Activated naive CD8-positive, alpha-beta T cell (primary cell): ENCODE measurements around the gene NPDC1.
"Not testable (repeated sequence)": the region's sequence is repeated elsewhere in the genome, so short reads cannot be mapped to it uniquely, and the experiment has no call there.

Experiments used
- H3K27ac Mint-ChIP-seq: one replicate; pipeline ENCODE4 v1.8.0; 2021; ENCODE audit warnings: mixed read lengths
- H3K27me3 Mint-ChIP-seq: one replicate; pipeline ENCODE4 v1.8.0; 2021; ENCODE audit warnings: mixed read lengths
- H3K36me3 Mint-ChIP-seq: one replicate; pipeline ENCODE4 v1.8.0; 2021; ENCODE audit warnings: mixed read lengths
- H3K4me1 Mint-ChIP-seq: one replicate; pipeline ENCODE4 v1.8.0; 2021; ENCODE audit warnings: low read depth, mixed read lengths
- H3K4me3 Mint-ChIP-seq: one replicate; pipeline ENCODE4 v1.8.0; 2021; ENCODE audit warnings: mild to moderate bottlenecking, mixed read lengths
- H3K9me3 Mint-ChIP-seq: one replicate; pipeline ENCODE4 v1.8.0; 2021; ENCODE audit warnings: low read depth, mixed read lengths

The NPDC1 gene

GRCh38 chr9:137009938-137010732 lies 35.8 kb downstream of the NPDC1 start:
- Mint-ChIP-seq H3K9me3 (no peaks in the 10 kb centered on the region), H3K27ac (no peak overlapping the region), H3K4me1 (peaks cover 4% of the 10 kb centered on the region), H3K27me3 (no peaks in the 10 kb centered on the region), H3K36me3 (no peaks in the 10 kb centered on the region), H3K4me3 (no peak overlapping the region)

GRCh38 chr9:137009217-137009616 lies 36.8 kb downstream of the NPDC1 start:
- Mint-ChIP-seq H3K4me1 (peaks cover 6% of the 10 kb centered on the region), H3K9me3 (no peaks in the 10 kb centered on the region), H3K27ac (no peak overlapping the region), H3K27me3 (no peaks in the 10 kb centered on the region), H3K4me3 (no peak overlapping the region), H3K36me3 (no peaks in the 10 kb centered on the region)

- no peak overlapping the region for H3K27ac Mint-ChIP-seq
- H3K36me3 Mint-ChIP-seq = no peaks in the 10 kb centered on the region
Observed at GRCh38 chr9:137008312-137008711, 37.7 kb downstream of the NPDC1 start.

GRCh38 chr9:137007816-137008270 lies 38.1 kb downstream of the NPDC1 start:
- Mint-ChIP-seq H3K27ac (no peak overlapping the region), H3K4me3 (no peak overlapping the region), H3K27me3 (no peaks in the 10 kb centered on the region), H3K36me3 (no peaks in the 10 kb centered on the region), H3K4me1 (peaks cover 6% of the 10 kb centered on the region), H3K9me3 (no peaks in the 10 kb centered on the region)

More at GRCh38 chr9:137008312-137008711, 37.7 kb downstream of the NPDC1 start:
- H3K4me3 Mint-ChIP-seq = no peak overlapping the region
- no peaks in the 10 kb centered on the region for H3K9me3 Mint-ChIP-seq
- peaks cover 6% of the 10 kb centered on the region for H3K4me1 Mint-ChIP-seq
- H3K27me3 Mint-ChIP-seq = no peaks in the 10 kb centered on the region

GRCh38 chr9:137007108-137007815 lies 38.7 kb downstream of the NPDC1 start:
- no peaks in the 10 kb centered on the region for H3K27me3 Mint-ChIP-seq
- no peaks in the 10 kb centered on the region for H3K36me3 Mint-ChIP-seq
- H3K4me1 Mint-ChIP-seq = peaks cover 6% of the 10 kb centered on the region
- H3K27ac Mint-ChIP-seq = no peak overlapping the region
- H3K9me3 Mint-ChIP-seq = no peaks in the 10 kb centered on the region
- H3K4me3 Mint-ChIP-seq = no peak overlapping the region

GRCh38 chr9:137006116-137007003 lies 39.6 kb downstream of the NPDC1 start:
- H3K9me3 Mint-ChIP-seq = no peaks in the 10 kb centered on the region
- H3K27ac Mint-ChIP-seq = no peak overlapping the region
- peaks cover 6% of the 10 kb centered on the region for H3K4me1 Mint-ChIP-seq
- H3K27me3 Mint-ChIP-seq = no peaks in the 10 kb centered on the region
- no peaks in the 10 kb centered on the region for H3K36me3 Mint-ChIP-seq
- H3K4me3 Mint-ChIP-seq = no peak overlapping the region

- H3K36me3 Mint-ChIP-seq, H3K27me3 Mint-ChIP-seq: not testable (repeated sequence)
Observed at GRCh38 chr9:137004285-137004684, 41.7 kb downstream of the NPDC1 start.

GRCh38 chr9:137002646-137003041 lies 43.3 kb downstream of the NPDC1 start:
- Mint-ChIP-seq H3K36me3 (no peaks in the 10 kb centered on the region), H3K27me3 (no peaks in the 10 kb centered on the region), H3K4me3 (no peak overlapping the region)

More at GRCh38 chr9:137004285-137004684, 41.7 kb downstream of the NPDC1 start:
- H3K27ac Mint-ChIP-seq, H3K9me3 Mint-ChIP-seq, H3K4me3 Mint-ChIP-seq: not testable (repeated sequence)
- H3K4me1 Mint-ChIP-seq = peaks cover 14% of the 10 kb centered on the region

GRCh38 chr9:137001857-137002645 lies 43.9 kb downstream of the NPDC1 start:
- no peaks in the 10 kb centered on the region for H3K27me3 Mint-ChIP-seq
- H3K9me3 Mint-ChIP-seq = no peaks in the 10 kb centered on the region
- H3K4me3 Mint-ChIP-seq = no peak overlapping the region
- peaks cover 24% of the 10 kb centered on the region for H3K4me1 Mint-ChIP-seq
- H3K36me3 Mint-ChIP-seq = no peaks in the 10 kb centered on the region
- H3K27ac Mint-ChIP-seq = no peak overlapping the region

More at GRCh38 chr9:137002646-137003041, 43.3 kb downstream of the NPDC1 start:
- Mint-ChIP-seq H3K4me1 (peaks cover 21% of the 10 kb centered on the region), H3K27ac (no peak overlapping the region), H3K9me3 (no peaks in the 10 kb centered on the region)

- H3K27ac Mint-ChIP-seq = peak overlapping the region; percentile 17
- no peaks in the 10 kb centered on the region for H3K36me3 Mint-ChIP-seq
- peaks cover 25% of the 10 kb centered on the region for H3K4me1 Mint-ChIP-seq
- no peaks in the 10 kb centered on the region for H3K9me3 Mint-ChIP-seq
- H3K4me3 Mint-ChIP-seq = peak overlapping the region; percentile 12
- H3K27me3 Mint-ChIP-seq = no peaks in the 10 kb centered on the region
Observed at GRCh38 chr9:137000177-137000930, 45.6 kb downstream of the NPDC1 start.

- Mint-ChIP-seq H3K4me3 (peak overlapping the region; percentile 66), H3K27me3 (no peaks in the 10 kb centered on the region), H3K9me3 (no peaks in the 10 kb centered on the region), H3K27ac (peak overlapping the region; percentile 28), H3K4me1 (peaks cover 31% of the 10 kb centered on the region), H3K36me3 (no peaks in the 10 kb centered on the region)
Observed at GRCh38 chr9:136997830-136998234, 48.1 kb downstream of the NPDC1 start.

GRCh38 chr9:136997371-136997770 lies 48.6 kb downstream of the NPDC1 start:
- H3K9me3 Mint-ChIP-seq = no peaks in the 10 kb centered on the region
- peak overlapping the region; percentile 66 for H3K4me3 Mint-ChIP-seq
- H3K27ac Mint-ChIP-seq = peak overlapping the region; percentile 28
- no peaks in the 10 kb centered on the region for H3K36me3 Mint-ChIP-seq
- H3K27me3 Mint-ChIP-seq = no peaks in the 10 kb centered on the region
- peaks cover 31% of the 10 kb centered on the region for H3K4me1 Mint-ChIP-seq

GRCh38 chr9:136996361-136997292 lies 49.4 kb downstream of the NPDC1 start, which contains the start of gene CLIC3:
CLIC3 (minus strand) TSS chr9:136996568; CDS start chr9:136996543, 25 bp downstream.
- Mint-ChIP-seq H3K27ac (peak within 1 kb of the TSS; percentile 10), H3K36me3 (no peaks in the 10 kb centered on the region), H3K4me1 (peaks cover 32% of the 10 kb centered on the region), H3K9me3 (no peaks in the 10 kb centered on the region), H3K4me3 (peak within 1 kb of the TSS; percentile 69), H3K27me3 (no peaks in the 10 kb centered on the region)
